OCI-LY3 (cell line): ENCODE results near the gene METTL24.

Experiments
- CTCF ChIP-seq: fragments of 200-600, 300-600 bp; sonication (generic); IDR thresholded peaks from 2 replicates; pipeline ENCODE4 v1.5.1; 2014; ENCODE audit warnings: antibody characterized with exemption, low read length, low read depth
- EZH2phosphoT487 ChIP-seq: fragments of 200-600 bp; shearing (Covaris generic); IDR thresholded peaks from 2 replicates; pipeline ENCODE4 v1.6.1; 2018; ENCODE audit warnings: antibody characterized with exemption, mixed run types, low read depth

GRCh38 chr6:110357664-110358552 lies at the start of gene METTL24:
- no peak for TF ChIP-seq CTCF
- TF ChIP-seq EZH2phosphoT487 = no peak
